Measurements from ENCODE around the gene TSEN34. TPM values are rescaled to one million over a fixed set of nuclear protein-coding genes. Genes with fewer than 3 reads are reported as not detected.
A peak's percentile ranks its signal among the peaks of the same experiment; 100 is the strongest.
"Not testable (repeated sequence)": the region's sequence is repeated elsewhere in the genome, so short reads cannot be mapped to it uniquely, and the experiment has no call there.

The TSEN34 gene
- total RNA-seq, 4 donors from 2014 or later, result 49.4 to 103 (median 86.8) TPM

DNA sequence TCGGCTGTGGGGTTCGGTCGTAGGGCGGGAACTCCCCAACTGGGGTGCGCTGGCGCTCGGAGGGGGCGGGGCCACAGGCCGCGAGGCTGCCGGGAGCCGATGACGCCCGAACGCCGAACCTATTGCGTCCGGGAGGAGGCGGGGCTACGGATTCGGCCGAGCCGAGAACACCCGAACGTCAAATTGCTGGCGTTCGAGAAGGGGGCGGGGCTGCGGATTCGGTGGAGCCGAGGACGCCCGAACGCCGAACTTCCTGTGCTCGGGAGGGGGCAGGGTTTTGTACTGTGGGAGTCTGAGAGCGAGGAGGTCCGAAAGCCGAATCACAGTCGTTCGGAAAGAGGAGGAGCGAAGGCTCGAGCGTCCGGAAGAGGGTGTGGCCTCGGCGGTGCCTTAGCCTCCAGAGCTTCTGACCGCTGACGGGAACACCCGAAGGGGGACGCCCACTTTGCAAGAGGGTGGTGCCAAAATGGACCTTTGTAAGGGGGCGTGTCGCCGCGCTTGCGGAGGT, 551 bp upstream of the TSEN34 start:
- H3K36me3 ChIP-seq, result peaks cover 12 to 48% (median 28%) of the 10 kb centered on the region in 4 donors
- no peaks in the 10 kb centered on the region for H3K27me3 ChIP-seq
- WGBS, result 2% methylated on average over 33 of the region's 56 CpGs
- peak overlapping the region; percentile 76 to 93 (median 90) for H3K4me3 ChIP-seq
- DNase-seq (ENCODE audit: extremely low spot score), result peak; percentile 100
- H3K4me1 ChIP-seq, result peaks cover 24 to 35% (median 34%) of the 10 kb centered on the region in 4 donors
- intact Hi-C loops (cut with DNase I), result no loop called here
- no peaks in the 10 kb centered on the region for H3K9me3 ChIP-seq
- no peak for TF ChIP-seq POLR2A (IDR thresholded peaks at IDR 0.05; ENCODE audit: low read depth)
- peak in 1 of 2 donors; percentile 70 for TF ChIP-seq POLR2AphosphoS5 (IDR thresholded peaks at IDR 0.05)
- TF ChIP-seq EP300 (IDR thresholded peaks at IDR 0.05), result no peak
- TF ChIP-seq, protein P1, sequence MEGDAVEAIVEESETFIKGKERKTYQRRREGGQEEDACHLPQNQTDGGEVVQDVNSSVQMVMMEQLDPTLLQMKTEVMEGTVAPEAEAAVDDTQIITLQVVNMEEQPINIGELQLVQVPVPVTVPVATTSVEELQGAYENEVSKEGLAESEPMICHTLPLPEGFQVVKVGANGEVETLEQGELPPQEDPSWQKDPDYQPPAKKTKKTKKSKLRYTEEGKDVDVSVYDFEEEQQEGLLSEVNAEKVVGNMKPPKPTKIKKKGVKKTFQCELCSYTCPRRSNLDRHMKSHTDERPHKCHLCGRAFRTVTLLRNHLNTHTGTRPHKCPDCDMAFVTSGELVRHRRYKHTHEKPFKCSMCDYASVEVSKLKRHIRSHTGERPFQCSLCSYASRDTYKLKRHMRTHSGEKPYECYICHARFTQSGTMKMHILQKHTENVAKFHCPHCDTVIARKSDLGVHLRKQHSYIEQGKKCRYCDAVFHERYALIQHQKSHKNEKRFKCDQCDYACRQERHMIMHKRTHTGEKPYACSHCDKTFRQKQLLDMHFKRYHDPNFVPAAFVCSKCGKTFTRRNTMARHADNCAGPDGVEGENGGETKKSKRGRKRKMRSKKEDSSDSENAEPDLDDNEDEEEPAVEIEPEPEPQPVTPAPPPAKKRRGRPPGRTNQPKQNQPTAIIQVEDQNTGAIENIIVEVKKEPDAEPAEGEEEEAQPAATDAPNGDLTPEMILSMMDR (IDR thresholded peaks at IDR 0.05), result no peak
- H3K27ac ChIP-seq (replicated peaks in 1 of 4), result peak overlapping the region; percentile 97 to 99 (median 98)

DNA sequence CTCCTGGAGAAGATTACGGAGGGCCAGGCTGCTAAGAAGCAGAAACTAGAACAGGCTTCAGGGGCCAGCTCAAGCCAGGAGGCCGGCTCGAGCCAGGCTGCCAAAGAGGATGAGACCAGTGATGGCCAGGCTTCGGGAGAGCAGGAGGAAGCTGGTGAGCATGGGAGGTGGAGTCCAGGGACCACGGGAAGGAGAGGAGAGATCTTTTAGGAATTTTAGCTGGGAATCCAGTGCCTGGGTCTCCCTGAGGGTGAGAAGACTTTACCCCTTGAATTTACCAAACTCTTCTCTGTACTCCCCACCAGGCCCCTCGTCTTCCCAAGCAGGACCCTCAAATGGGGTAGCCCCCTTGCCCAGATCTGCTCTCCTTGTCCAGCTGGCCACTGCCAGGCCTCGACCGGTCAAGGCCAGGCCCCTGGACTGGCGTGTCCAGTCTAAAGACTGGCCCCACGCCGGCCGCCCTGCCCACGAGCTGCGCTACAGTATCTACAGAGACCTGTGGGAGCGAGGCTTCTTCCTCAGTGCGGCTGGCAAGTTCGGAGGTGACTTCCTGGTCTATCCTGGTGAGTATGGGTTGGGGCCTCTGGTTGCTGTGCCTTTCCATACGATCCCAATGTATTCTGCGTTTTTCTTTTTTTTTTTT, 824 bp downstream of the TSEN34 start:
- Histone ChIP-seq H3K9me3 (no peaks in the 10 kb centered on the region), H3K27ac (replicated peaks in 1 of 4) (peak overlapping the region; percentile 97 to 99 (median 98)), H3K36me3 (peaks cover 12 to 41% (median 22%) of the 10 kb centered on the region in 4 donors), H3K4me3 (peak overlapping the region; percentile 76 to 93 (median 90)), H3K27me3 (no peaks in the 10 kb centered on the region), H3K4me1 (peaks cover 24 to 35% (median 34%) of the 10 kb centered on the region in 4 donors)
- intact Hi-C loops (cut with DNase I), result no loop called here
- no peak for DNase-seq (ENCODE audit: extremely low spot score)
- WGBS, result 61% methylated on average over 18 of the region's 19 CpGs
- TF ChIP-seq EP300 (IDR thresholded peaks at IDR 0.05) (no peak), POLR2AphosphoS5 (IDR thresholded peaks at IDR 0.05) (no peak), POLR2A (IDR thresholded peaks at IDR 0.05; ENCODE audit: low read depth) (no peak)
- TF ChIP-seq, protein P1 (IDR thresholded peaks at IDR 0.05), result no peak

GRCh38 chr19:54193011-54193410, 1.9 kb downstream of the TSEN34 start:
- peak overlapping the region in 3 of 4 donors; percentile 2 to 99 (median 99) for H3K27ac ChIP-seq (replicated peaks in 1 of 4)
- TF ChIP-seq, protein P1 (IDR thresholded peaks at IDR 0.05), result no peak
- peaks cover 12 to 44% (median 20%) of the 10 kb centered on the region in 4 donors for H3K36me3 ChIP-seq
- DNase-seq (ENCODE audit: extremely low spot score), result no peak
- 93% methylated on average over 11 of the region's 11 CpGs for WGBS
- no peaks in the 10 kb centered on the region for H3K9me3 ChIP-seq
- peaks cover 23 to 33% (median 29%) of the 10 kb centered on the region in 4 donors for H3K4me1 ChIP-seq
- H3K27me3 ChIP-seq, result no peaks in the 10 kb centered on the region
- no peak overlapping the region for H3K4me3 ChIP-seq
- intact Hi-C loops (cut with DNase I), result no loop called here

- Histone ChIP-seq H3K4me1 (peaks cover 13 to 21% (median 18%) of the 10 kb centered on the region in 4 donors), H3K36me3 (peaks cover 12 to 44% (median 20%) of the 10 kb centered on the region in 4 donors)
- H3K27me3 ChIP-seq; DNase-seq (ENCODE audit: extremely low spot score); intact Hi-C loops (cut with DNase I); H3K27ac ChIP-seq (replicated peaks in 1 of 4); H3K4me3 ChIP-seq; H3K9me3 ChIP-seq: not testable (repeated sequence)
- WGBS, result 97% methylated on average over 12 of the region's 12 CpGs
These were observed 3.4 kb downstream of the TSEN34 start for GRCh38 chr19:54194463-54194862.

GRCh38 chr19:54196536-54196935, 5.4 kb downstream of the TSEN34 start:
- H3K9me3 ChIP-seq, result no peaks in the 10 kb centered on the region
- peaks cover 15 to 31% (median 24%) of the 10 kb centered on the region in 4 donors for H3K4me1 ChIP-seq
- DNase-seq (ENCODE audit: extremely low spot score), result no peak
- H3K27ac ChIP-seq (replicated peaks in 1 of 4), result no peak overlapping the region
- intact Hi-C loops (cut with DNase I), result no loop called here
- 97% methylated on average over 7 of the region's 7 CpGs for WGBS
- no peak overlapping the region for H3K4me3 ChIP-seq
- H3K36me3 ChIP-seq, result peaks cover 12 to 44% (median 22%) of the 10 kb centered on the region in 4 donors
- no peaks in the 10 kb centered on the region for H3K27me3 ChIP-seq
- TF ChIP-seq POLR2A (IDR thresholded peaks at IDR 0.05; ENCODE audit: low read depth) (no peak), POLR2AphosphoS5 (IDR thresholded peaks at IDR 0.05) (no peak), EP300 (IDR thresholded peaks at IDR 0.05) (no peak)
- TF ChIP-seq, protein P1 (IDR thresholded peaks at IDR 0.05), result no peak
